Measurements from ENCODE around the gene ENPP4.
"Not testable (repeated sequence)": the region's sequence is repeated elsewhere in the genome, so short reads cannot be mapped to it uniquely, and the experiment has no call there.

ENPP4 gene

GRCh38 chr6:46129629-46130511 lies at the start of gene ENPP4:
Gene ENPP4 (plus strand): TSS chr6:46129989. CDS start chr6:46139584, 9,595 bp downstream.
- DNase-seq = peak; percentile 91

DNA sequence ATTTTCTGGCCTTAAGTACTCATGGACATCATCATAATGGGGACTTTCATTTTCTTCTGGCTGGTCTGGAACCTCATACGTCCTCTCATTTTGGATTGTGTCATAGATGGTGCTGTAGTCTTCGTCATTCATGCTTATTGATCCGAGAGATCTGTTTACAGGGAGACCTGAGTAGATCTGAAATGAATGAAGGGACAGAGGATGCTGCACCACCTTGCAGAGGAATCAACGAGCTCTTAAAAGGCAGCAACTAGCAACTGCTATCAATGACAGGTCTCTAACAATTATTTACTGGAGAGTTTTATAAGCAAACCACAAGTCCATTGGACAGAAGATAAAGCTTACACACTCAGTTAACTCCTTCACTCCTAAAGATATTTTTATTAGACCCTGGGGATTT lies 49.7 kb upstream of the ENPP4 start:
- no peak for DNase-seq

- not testable (repeated sequence) for DNase-seq
Observed at GRCh38 chr6:46085688-46086087, 44.1 kb upstream of the ENPP4 start.

DNA sequence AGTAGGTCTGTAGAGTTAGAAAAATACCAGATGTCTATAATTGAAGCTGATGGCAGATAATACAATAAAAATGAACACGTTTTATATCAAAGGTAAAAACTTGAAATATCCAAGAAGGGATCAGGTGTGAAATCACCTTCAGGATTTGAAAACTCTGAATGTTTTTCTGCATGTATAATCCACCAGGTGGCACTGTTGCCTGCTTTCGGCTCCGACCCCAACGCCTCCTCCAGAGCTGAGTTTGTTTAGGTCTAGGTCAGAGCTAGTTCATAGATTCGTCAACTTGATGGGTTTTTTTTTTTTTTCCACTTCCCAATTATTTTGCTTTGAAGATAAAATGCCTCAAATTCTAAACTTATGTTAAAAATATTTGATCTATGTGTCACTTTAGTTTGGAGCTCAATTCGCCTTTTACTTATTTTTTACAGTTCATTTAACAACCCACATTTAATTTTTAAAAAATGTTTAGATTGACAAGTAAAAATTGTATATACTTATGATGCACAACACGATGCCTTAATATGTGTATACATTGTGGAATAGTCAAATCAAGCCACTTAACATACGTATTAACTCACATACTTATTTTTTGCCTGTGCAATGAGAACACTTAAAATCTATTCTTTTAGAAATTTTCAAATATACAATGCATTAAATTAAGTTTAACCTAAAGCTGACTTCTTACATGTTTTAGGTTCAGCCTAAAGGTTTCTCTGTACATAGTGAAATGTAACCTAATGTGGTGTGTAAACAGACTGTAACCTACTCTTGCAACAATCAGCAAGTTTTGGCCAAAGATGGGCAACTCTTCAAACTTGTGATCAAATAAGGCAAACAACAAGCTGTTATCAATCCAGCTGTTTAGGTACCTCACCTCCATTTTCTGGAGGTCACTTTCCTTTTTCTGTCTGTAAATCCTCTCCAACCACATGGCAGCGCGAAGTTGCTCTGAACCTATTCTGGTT lies 39.4 kb upstream of the ENPP4 start:
- peak; percentile 54 for DNase-seq

- no peak for DNase-seq
Observed at GRCh38 chr6:46091080-46091478, 38.7 kb upstream of the ENPP4 start.

DNA sequence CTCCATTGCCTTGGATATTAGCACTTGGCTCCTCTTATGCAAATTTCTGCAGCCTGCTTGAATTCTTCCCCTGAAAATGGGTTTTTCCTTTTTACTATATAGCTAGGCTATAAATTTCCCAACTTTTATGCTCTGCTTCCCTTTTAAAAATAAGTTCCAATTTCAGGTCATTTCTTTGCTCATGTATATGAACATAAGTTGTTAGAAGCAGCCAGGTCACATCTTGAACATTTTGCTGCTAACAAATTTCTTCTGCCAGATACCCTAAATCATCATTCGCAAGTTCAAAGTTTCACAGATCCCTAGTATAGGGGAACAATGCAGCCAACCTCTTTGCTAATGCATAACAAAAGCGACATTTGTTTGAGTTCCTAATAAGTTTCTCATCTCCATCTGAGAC lies 34.5 kb upstream of the ENPP4 start:
- DNase-seq = no peak

DNA sequence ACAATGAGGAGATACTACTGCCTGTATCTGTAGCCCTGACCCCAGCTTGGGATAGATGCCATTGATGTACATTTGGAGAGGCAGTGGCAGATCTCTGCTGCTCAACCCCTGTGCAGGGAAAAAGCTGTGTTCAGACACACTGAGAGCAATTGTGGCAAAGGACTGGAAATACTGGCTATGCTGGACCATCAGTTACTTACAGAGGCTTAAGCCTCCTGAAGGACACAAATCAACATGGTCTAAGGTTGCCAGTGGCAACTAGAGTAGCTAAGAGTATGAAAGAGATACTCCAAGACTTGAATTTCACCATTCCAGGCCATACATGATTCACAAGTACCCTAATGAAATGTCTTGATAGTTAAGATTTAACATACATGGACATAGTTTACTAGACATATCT lies 32.4 kb upstream of the ENPP4 start:
- DNase-seq = no peak

DNA sequence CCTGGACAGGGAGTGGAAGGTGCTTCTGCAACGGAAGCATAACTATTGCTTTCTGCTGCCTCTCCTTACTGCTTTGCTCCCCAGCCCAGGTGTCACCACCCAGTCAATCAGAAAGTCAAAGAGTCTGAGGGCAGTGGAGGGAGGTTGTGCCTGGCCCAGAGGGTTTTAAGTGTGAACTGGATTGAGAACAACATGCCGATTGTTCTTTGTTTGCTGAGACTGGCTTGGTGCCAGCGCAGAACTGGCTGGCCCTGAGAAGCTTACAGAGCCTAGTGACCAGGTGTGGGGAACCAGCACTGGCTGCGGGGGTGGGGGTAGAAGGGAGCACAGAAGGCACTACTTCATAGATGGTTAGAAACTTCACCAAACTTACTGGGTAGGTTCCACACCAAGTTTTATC lies 31.1 kb upstream of the ENPP4 start:
- DNase-seq = no peak

DNA sequence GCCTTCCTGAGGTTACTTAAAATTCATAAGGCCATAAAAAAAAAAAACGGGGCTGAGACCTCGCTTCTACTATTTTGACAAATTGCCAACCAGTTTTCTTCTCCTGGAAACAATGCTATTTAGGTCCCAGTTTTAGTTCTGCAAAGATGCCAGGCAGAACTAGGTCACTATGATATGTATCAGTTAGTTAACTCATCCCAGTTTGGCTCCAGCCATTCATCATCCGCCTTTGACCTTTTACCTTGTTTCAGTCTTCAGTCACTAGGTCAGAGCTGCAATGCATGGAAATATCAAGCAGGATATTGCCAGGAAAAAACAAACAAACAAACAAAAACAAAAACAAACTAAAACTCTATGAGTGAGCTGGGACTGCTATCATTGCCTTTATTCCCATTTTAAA lies 29.8 kb upstream of the ENPP4 start:
- DNase-seq = no peak

DNA sequence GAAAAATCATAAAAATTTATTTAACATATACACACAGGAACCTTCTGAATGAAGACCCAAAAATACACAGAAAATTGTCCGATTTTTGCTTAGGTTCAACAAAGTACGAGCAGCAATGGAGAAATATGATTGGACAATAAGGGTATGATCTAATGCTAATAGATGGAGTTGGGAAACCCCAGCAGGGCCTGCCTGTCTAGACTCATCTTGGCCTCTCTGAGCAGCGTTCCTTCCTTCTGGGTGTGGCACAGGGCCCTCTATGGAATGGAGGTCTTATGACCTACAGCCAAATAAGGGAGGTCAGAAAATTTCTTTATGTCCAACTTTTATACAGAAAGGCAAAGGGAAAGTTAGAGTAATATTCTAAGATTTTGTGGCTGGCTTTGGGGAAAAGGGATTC lies 27.7 kb upstream of the ENPP4 start:
- DNase-seq = no peak

DNA sequence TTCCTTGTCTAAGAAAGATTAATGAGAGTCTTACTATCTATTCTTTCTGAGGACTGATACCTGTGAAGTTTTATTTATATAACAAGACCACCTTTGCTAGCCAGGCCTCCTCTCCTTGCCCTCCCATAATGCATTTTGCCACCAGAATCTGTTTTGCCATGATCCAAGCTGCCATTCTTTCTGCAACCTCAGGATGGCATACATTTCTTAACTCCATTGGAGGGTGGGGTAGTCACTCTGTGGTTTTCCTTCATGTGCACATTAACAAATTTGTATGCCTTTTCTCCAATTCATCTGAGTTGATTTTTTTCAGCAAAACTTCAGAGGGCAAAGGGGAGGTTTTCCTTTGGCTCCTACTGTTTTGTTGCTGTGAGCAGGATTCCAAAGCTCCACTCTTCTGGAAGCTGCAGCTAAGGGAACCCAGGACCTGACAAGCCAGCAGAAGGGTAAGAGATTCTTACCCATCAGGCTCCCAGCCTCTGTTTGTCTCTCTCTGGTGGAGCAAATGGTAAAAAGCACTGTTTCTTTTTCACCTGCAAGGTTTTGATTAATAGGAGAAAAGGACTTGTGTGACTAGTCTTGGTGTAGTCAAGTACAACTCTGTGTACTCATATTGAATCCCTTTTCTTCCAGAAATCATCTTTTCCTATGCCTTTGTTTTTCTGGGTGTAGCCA lies 26.2 kb upstream of the ENPP4 start:
- DNase-seq = no peak

- DNase-seq = no peak
Observed at GRCh38 chr6:46104209-46104608, 25.6 kb upstream of the ENPP4 start.

- no peak for DNase-seq
Observed at GRCh38 chr6:46105568-46105967, 24.2 kb upstream of the ENPP4 start.

- no peak for DNase-seq
Observed at GRCh38 chr6:46113370-46113769, 16.4 kb upstream of the ENPP4 start.

DNA sequence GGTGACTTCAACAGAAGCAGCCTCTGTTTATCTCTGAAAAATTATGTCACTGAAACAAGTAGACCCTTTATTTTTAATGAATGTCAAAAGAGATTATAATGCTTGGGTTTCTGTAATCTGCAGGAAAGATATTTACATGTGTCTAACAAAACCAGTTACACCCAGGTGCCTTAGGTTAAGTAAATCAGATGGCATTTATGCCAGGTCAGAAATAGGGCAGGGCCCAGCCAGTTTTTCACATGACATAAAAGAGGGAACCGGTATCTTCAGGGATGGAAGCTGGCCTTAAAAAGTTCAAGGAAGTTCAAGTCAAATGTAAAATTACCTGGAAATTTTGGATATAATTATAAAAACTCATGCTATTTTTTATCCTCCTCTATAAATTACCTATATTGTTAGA lies 14.2 kb upstream of the ENPP4 start:
- DNase-seq = no peak

- DNase-seq = no peak
Observed at GRCh38 chr6:46116289-46116688, 13.5 kb upstream of the ENPP4 start.

- DNase-seq = no peak
Observed at GRCh38 chr6:46118157-46118556, 11.6 kb upstream of the ENPP4 start.

- DNase-seq = no peak
Observed at GRCh38 chr6:46118836-46119235, 11.0 kb upstream of the ENPP4 start.

- DNase-seq = not testable (repeated sequence)
Observed at GRCh38 chr6:46119679-46120078, 10.1 kb upstream of the ENPP4 start.

DNA sequence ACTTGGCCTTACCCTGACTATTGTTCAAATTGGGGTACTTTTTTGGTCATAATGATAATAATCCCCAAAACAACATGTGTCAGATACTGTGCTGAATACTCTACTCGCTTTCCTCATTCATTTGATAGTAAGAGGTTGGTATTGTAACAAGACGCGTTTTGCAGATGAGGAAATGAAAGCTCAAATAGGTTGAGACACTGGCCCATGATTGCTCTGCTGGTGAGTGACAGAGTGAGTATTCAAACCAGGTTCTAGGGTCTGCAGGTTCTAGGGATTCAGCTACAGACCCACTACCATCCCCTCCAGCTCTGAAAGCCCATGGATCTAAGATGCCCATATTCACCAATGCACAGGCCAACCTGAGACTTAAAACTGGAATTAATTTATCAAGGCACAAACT lies 1.3 kb upstream of the ENPP4 start:
- no peak for DNase-seq

GRCh38 chr6:46129291-46129628 lies 529 bp upstream of the ENPP4 start:
- no peak for DNase-seq

- no peak for DNase-seq
Observed at GRCh38 chr6:46130666-46131065, 877 bp downstream of the ENPP4 start.

- DNase-seq = not testable (repeated sequence)
Observed at GRCh38 chr6:46131291-46131690, 1.5 kb downstream of the ENPP4 start.
